Stimulated activated CD8-positive, alpha-beta memory T cell treated with anti-CD3 and anti-CD28 coated beads, Interleukin-2, amount 100 ng/mL, for 1 hour (primary cell): Measurements from ENCODE around the gene CLEC4F.
A peak's percentile ranks its signal among the peaks of the same experiment; 100 is the strongest.

Source experiments
- DNase-seq, 2 donors: peaks; one replicate each; pipeline ENCODE4 v3.0.0-alpha.2; 2020; ENCODE audit warnings: low read depth in 2 of 2

The CLEC4F gene

GRCh38 chr2:70820499-70820898 is at the start of gene CLEC4F:
Gene CLEC4F (minus strand): TSS chr2:70820599. CDS start chr2:70820523, 76 bp downstream.
- no peak for DNase-seq

GRCh38 chr2:70868970-70869369 is 48.6 kb upstream of the CLEC4F start:
- no peak for DNase-seq

- peak; percentile 47 to 51 for DNase-seq
These were observed 41.6 kb upstream of the CLEC4F start for GRCh38 chr2:70861777-70862625.

- no peak for DNase-seq
These were observed 35.3 kb upstream of the CLEC4F start for GRCh38 chr2:70855667-70856066.

GRCh38 chr2:70854411-70854810 is 34.0 kb upstream of the CLEC4F start:
- DNase-seq, result no peak

GRCh38 chr2:70852824-70853223 is 32.4 kb upstream of the CLEC4F start:
- DNase-seq, result no peak

GRCh38 chr2:70851704-70852103 is 31.3 kb upstream of the CLEC4F start:
- DNase-seq, result peak in 1 of 2 donors; percentile 4

- no peak for DNase-seq
These were observed 30.5 kb upstream of the CLEC4F start for GRCh38 chr2:70850925-70851324.

GRCh38 chr2:70842401-70842800 is 22.0 kb upstream of the CLEC4F start:
- DNase-seq, result no peak

GRCh38 chr2:70837980-70838925 is 17.9 kb upstream of the CLEC4F start:
- DNase-seq, result no peak

- DNase-seq, result no peak
These were observed 15.2 kb upstream of the CLEC4F start, which contains the start of gene CD207 for GRCh38 chr2:70835643-70836042. Gene CD207 (minus strand): TSS chr2:70835816. CDS start chr2:70835776, 40 bp downstream.

- no peak for DNase-seq
These were observed 14.5 kb upstream of the CLEC4F start for GRCh38 chr2:70834881-70835280.

GRCh38 chr2:70834106-70834505 is 13.7 kb upstream of the CLEC4F start:
- no peak for DNase-seq

- DNase-seq, result no peak
These were observed 12.8 kb upstream of the CLEC4F start for GRCh38 chr2:70833246-70833645.

GRCh38 chr2:70832386-70832785 is 12.0 kb upstream of the CLEC4F start:
- no peak for DNase-seq

GRCh38 chr2:70831861-70832260 is 11.5 kb upstream of the CLEC4F start:
- no peak for DNase-seq

GRCh38 chr2:70830366-70830765 is 10.0 kb upstream of the CLEC4F start:
- no peak for DNase-seq

GRCh38 chr2:70829916-70830315 is 9.5 kb upstream of the CLEC4F start:
- DNase-seq, result no peak

GRCh38 chr2:70828914-70829824 is 8.8 kb upstream of the CLEC4F start:
- DNase-seq, result no peak

GRCh38 chr2:70828115-70828514 is 7.7 kb upstream of the CLEC4F start:
- no peak for DNase-seq

GRCh38 chr2:70827388-70827787 is 7.0 kb upstream of the CLEC4F start:
- DNase-seq, result no peak
